ENCODE measurements around the gene OPN3. TPM values are rescaled to one million over a fixed set of nuclear protein-coding genes. Genes with fewer than 3 reads are reported as not detected.

The OPN3 gene
- total and polyA plus RNA-seq, 5 experiments from 2014 or later = 11.5 to 36.0 (median 24.4) TPM

- Mint-ChIP-seq H3K36me3 (peaks cover 0 to 6% (median 0%) of the 10 kb centered on the region in 3 donors), H3K4me3 (no peak overlapping the region), H3K27me3 (peaks cover 0 to 2% (median 0%) of the 10 kb centered on the region in 5 donors), H3K4me1 (peaks cover 0 to 2% (median 0%) of the 10 kb centered on the region in 4 donors), H3K27ac (no peak overlapping the region), H3K9me3 (no peaks in the 10 kb centered on the region)
- DNase-seq = no peak
- no peak for ATAC-seq
- POLR2A ChIA-PET = no interaction called here
Observed at GRCh38 chr1:241614144-241614543, 26.0 kb downstream of the OPN3 start.

- no peak overlapping the region for H3K4me3 Mint-ChIP-seq
- no peak for DNase-seq
- H3K9me3 Mint-ChIP-seq = no peaks in the 10 kb centered on the region
- H3K4me1 Mint-ChIP-seq = peaks cover 0 to 2% (median 0%) of the 10 kb centered on the region in 4 donors
- H3K36me3 Mint-ChIP-seq = peaks cover 0 to 4% (median 0%) of the 10 kb centered on the region in 3 donors
- no peak overlapping the region for H3K27ac Mint-ChIP-seq
- POLR2A ChIA-PET = no interaction called here
- H3K27me3 Mint-ChIP-seq = peaks cover 0 to 2% (median 0%) of the 10 kb centered on the region in 5 donors
- ATAC-seq = no peak
Observed at GRCh38 chr1:241612533-241613477, 27.4 kb downstream of the OPN3 start.

GRCh38 chr1:241611736-241612135 is 28.4 kb downstream of the OPN3 start:
- peaks cover 0 to 2% (median under 1%) of the 10 kb centered on the region in 4 donors for H3K4me1 Mint-ChIP-seq
- ATAC-seq = no peak
- no peak for DNase-seq
- no peaks in the 10 kb centered on the region for H3K9me3 Mint-ChIP-seq
- H3K36me3 Mint-ChIP-seq = peaks cover 0 to 4% (median 0%) of the 10 kb centered on the region in 3 donors
- POLR2A ChIA-PET = interaction anchor here (0.6 to 1.5 kb wide), 2 partner anchors 16 to 51 kb away, joined by 4 to 13 read pairs; no protein-coding TSS in a partner anchor
- H3K4me3 Mint-ChIP-seq = no peak overlapping the region
- H3K27me3 Mint-ChIP-seq = peaks cover 0 to 2% (median 0%) of the 10 kb centered on the region in 5 donors
- no peak overlapping the region for H3K27ac Mint-ChIP-seq

DNA sequence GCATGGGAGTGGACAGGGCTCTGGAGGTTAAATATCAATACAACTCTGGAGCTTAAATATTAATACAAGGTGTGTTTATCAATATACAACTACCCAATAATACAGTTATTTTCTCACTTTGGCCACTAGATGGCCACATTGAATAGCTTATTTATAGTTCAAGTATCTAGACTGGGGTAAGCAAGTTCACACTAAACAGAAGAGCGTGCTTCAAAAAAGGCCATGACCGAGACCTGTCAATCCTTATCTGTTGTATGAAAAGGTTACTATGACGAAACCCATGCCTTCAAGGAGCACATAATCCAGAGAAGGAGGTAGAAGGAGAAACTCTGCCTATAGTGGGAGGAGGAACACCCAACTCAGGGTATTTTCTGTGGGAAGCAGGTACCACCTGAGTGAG is 29.1 kb downstream of the OPN3 start:
- peak in 5 of 10 donors; percentile 6 to 71 (median 64) for DNase-seq
- peaks cover 0 to 2% (median under 1%) of the 10 kb centered on the region in 4 donors for H3K4me1 Mint-ChIP-seq
- no peak overlapping the region for H3K4me3 Mint-ChIP-seq
- no peak overlapping the region for H3K27ac Mint-ChIP-seq
- ATAC-seq = peak; percentile 87 to 97
- H3K9me3 Mint-ChIP-seq = no peaks in the 10 kb centered on the region
- peaks cover 0 to 2% (median 0%) of the 10 kb centered on the region in 3 donors for H3K36me3 Mint-ChIP-seq
- no peaks in the 10 kb centered on the region for H3K27me3 Mint-ChIP-seq
- POLR2A ChIA-PET = interaction anchor here (0.6 to 1.5 kb wide), 2 partner anchors 17 to 52 kb away, joined by 4 to 13 read pairs; no protein-coding TSS in a partner anchor

- POLR2A ChIA-PET = interaction anchor here (1.5 kb wide), 1 partner anchor 17 kb away, joined by 13 read pairs; no protein-coding TSS in a partner anchor
- Mint-ChIP-seq H3K27me3 (no peaks in the 10 kb centered on the region), H3K27ac (no peak overlapping the region), H3K4me1 (peaks cover 0 to 4% (median under 1%) of the 10 kb centered on the region in 4 donors), H3K9me3 (no peaks in the 10 kb centered on the region), H3K36me3 (peaks cover 0 to 4% (median 0%) of the 10 kb centered on the region in 3 donors), H3K4me3 (no peak overlapping the region)
- ATAC-seq = no peak
- DNase-seq = no peak
Observed at GRCh38 chr1:241610056-241610815, 29.9 kb downstream of the OPN3 start.

GRCh38 chr1:241608379-241609033 is 31.7 kb downstream of the OPN3 start:
- H3K27me3 Mint-ChIP-seq = no peaks in the 10 kb centered on the region
- peaks cover 2 to 8% (median 7%) of the 10 kb centered on the region in 3 donors for H3K36me3 Mint-ChIP-seq
- POLR2A ChIA-PET = no interaction called here
- ATAC-seq (no peak), DNase-seq (no peak)
- no peak overlapping the region for H3K4me3 Mint-ChIP-seq
- H3K27ac Mint-ChIP-seq = peak overlapping the region in 2 of 10 donors; percentile 9 to 14
- H3K9me3 Mint-ChIP-seq = no peaks in the 10 kb centered on the region
- H3K4me1 Mint-ChIP-seq = peaks cover 0 to 4% (median under 1%) of the 10 kb centered on the region in 4 donors

GRCh38 chr1:241607497-241607896 is 32.7 kb downstream of the OPN3 start:
- Mint-ChIP-seq H3K4me1 (peaks cover 0 to 6% (median under 1%) of the 10 kb centered on the region in 4 donors), H3K36me3 (peaks cover 6 to 17% (median 15%) of the 10 kb centered on the region in 3 donors), H3K27me3 (no peaks in the 10 kb centered on the region), H3K27ac (peak overlapping the region in 3 of 10 donors; percentile 35 to 84 (median 71)), H3K4me3 (no peak overlapping the region), H3K9me3 (no peaks in the 10 kb centered on the region)
- ATAC-seq = no peak
- DNase-seq = no peak
- POLR2A ChIA-PET = no interaction called here

GRCh38 chr1:241606544-241606943 is 33.6 kb downstream of the OPN3 start:
- DNase-seq (no peak), ATAC-seq (no peak)
- Mint-ChIP-seq H3K27ac (no peak overlapping the region), H3K4me1 (peaks cover 0 to 6% (median under 1%) of the 10 kb centered on the region in 4 donors), H3K36me3 (peaks cover 6 to 24% (median 24%) of the 10 kb centered on the region in 3 donors), H3K9me3 (no peaks in the 10 kb centered on the region), H3K27me3 (no peaks in the 10 kb centered on the region), H3K4me3 (no peak overlapping the region)
- POLR2A ChIA-PET = no interaction called here

- H3K36me3 Mint-ChIP-seq = peaks cover 6 to 32% (median 26%) of the 10 kb centered on the region in 3 donors
- ATAC-seq = no peak
Observed at GRCh38 chr1:241605146-241605805, 34.9 kb downstream of the OPN3 start.

GRCh38 chr1:241603731-241604245 is 36.4 kb downstream of the OPN3 start:
- DNase-seq (no peak), ATAC-seq (no peak)
- no peak overlapping the region for H3K4me3 Mint-ChIP-seq
- peaks cover 0 to 13% (median 2%) of the 10 kb centered on the region in 4 donors for H3K4me1 Mint-ChIP-seq
- no peak overlapping the region for H3K27ac Mint-ChIP-seq
- peaks cover 6 to 35% (median 26%) of the 10 kb centered on the region in 3 donors for H3K36me3 Mint-ChIP-seq
- no peaks in the 10 kb centered on the region for H3K9me3 Mint-ChIP-seq
- no peaks in the 10 kb centered on the region for H3K27me3 Mint-ChIP-seq
- POLR2A ChIA-PET = no interaction called here

More at GRCh38 chr1:241605146-241605805, 34.9 kb downstream of the OPN3 start:
- Mint-ChIP-seq H3K9me3 (no peaks in the 10 kb centered on the region), H3K27me3 (no peaks in the 10 kb centered on the region), H3K4me3 (no peak overlapping the region), H3K4me1 (peaks cover 0 to 12% (median 3%) of the 10 kb centered on the region in 4 donors), H3K27ac (no peak overlapping the region)
- POLR2A ChIA-PET = no interaction called here
- DNase-seq = no peak

DNA sequence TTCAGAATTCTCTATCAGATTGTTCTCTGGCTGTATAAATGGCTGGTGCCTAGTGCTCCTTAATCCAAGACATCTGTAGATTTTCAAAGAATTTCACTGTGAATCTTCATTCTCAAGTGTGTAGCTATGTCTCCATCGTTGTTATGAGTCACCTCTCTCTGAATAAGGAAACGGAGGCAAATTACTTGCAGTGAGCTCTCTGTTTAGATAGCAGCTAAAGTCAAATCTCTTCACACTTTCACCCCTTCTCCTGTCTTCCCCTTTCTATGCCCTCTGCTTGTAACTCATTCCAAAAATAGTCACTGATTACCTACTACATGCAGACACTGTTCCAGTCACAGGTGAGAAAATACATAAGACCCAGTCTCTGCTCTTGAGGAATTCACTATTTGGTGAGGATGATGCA is 39.7 kb downstream of the OPN3 start:
- peaks cover 6 to 53% (median 29%) of the 10 kb centered on the region in 3 donors for H3K36me3 Mint-ChIP-seq
- no peak for ATAC-seq
- no peak overlapping the region for H3K4me3 Mint-ChIP-seq
- no peaks in the 10 kb centered on the region for H3K9me3 Mint-ChIP-seq
- H3K4me1 Mint-ChIP-seq = peaks cover 0 to 26% (median 1%) of the 10 kb centered on the region in 4 donors
- POLR2A ChIA-PET = no interaction called here
- DNase-seq = no peak
- H3K27ac Mint-ChIP-seq = peak overlapping the region in 1 of 10 donors; percentile 32
- no peaks in the 10 kb centered on the region for H3K27me3 Mint-ChIP-seq
